GM19438 (cell line): ENCODE measurements around the gene CHRNG.
"Not testable (repeated sequence)": the region's sequence is repeated elsewhere in the genome, so short reads cannot be mapped to it uniquely, and the experiment has no call there.

ENCODE experiments used
- ATAC-seq: cut with Tn5 transposase; IDR thresholded peaks from one replicate; pipeline ENCODE4 v1.9.1; 2021; ENCODE audit warnings: low read depth; ENCODE audit not compliant: unreplicated experiment

CHRNG gene

DNA sequence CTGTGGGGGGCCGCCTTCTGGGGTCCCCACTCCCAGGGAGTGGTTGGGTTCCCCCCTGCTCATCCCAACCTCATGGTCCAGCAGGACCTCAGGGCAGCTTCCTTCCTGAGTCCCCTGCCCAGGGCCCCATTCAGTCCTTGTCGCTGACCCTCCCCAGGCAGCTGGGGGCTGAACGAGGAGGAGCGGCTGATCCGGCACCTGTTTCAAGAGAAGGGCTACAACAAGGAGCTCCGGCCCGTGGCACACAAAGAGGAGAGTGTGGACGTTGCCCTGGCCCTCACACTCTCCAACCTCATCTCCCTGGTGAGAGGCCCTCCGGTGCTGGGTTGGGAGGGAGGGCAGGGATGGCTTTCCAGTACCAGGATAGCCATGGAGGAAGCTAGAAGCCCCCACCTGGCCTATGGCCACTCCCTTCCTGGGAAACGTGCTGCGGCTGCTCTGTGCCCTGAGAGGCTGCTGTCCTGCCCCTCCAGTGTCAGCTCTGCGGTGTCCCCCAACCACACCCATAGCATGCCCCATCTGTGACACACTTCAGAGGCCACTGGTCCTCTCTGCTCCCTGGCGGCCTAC lies 13.0 kb upstream of the CHRNG start:
- no peak for ATAC-seq

DNA sequence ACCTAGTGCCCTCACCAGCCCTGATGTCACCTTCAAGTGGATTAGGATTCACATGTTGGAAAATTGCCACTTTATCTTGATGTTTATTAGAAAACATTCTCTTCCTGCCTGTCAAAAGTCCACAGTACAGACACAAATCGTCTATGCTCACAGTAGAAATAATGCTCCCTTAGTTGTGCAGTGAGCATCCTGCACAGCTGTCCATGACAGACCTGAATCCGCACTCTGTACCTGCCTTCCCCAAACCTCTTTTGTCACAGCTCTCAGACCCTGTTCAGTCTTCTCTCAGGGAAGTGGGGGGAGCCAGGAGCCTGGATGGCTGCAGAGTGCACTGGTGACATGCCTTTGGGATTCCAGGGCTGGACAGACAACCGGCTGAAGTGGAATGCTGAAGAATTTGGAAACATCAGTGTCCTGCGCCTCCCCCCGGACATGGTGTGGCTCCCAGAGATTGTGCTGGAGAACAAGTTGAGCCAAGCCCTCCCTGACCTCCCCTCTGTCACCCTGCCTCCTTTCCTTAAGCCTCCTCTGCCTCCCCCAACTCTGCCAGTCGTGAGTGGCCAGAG lies 11.5 kb upstream of the CHRNG start:
- ATAC-seq: no peak

DNA sequence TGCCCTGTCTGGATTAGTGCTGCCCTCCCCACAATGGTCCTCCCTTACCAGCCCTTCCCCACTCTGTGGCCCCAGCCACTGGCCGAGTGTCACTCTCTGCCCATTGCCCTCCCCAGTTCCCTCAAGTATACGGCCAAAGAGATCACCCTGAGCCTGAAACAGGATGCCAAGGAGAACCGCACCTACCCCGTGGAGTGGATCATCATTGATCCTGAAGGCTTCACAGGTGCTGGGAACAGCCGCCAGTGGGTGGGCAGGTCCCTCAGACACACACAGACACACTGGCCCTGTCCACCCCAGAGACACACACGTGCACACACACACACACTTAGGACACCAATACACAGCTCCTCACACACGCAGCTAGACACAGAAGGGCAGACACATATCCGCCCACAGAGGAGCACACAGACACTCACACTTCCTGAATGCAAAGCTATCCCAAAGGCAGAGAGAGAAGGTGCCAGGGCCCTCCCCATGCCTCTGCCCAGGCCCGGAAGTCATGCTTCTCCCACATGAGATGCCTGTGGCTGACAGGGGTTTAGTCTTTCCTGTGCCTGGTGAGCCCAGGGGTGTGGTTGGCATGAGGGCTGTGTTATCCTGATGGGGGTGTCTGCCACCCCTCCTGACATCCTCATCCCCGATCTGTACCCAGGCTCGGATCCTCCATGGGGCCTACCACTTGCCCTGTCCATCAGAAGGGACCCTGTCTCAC lies 10.6 kb upstream of the CHRNG start:
- no peak for ATAC-seq

DNA sequence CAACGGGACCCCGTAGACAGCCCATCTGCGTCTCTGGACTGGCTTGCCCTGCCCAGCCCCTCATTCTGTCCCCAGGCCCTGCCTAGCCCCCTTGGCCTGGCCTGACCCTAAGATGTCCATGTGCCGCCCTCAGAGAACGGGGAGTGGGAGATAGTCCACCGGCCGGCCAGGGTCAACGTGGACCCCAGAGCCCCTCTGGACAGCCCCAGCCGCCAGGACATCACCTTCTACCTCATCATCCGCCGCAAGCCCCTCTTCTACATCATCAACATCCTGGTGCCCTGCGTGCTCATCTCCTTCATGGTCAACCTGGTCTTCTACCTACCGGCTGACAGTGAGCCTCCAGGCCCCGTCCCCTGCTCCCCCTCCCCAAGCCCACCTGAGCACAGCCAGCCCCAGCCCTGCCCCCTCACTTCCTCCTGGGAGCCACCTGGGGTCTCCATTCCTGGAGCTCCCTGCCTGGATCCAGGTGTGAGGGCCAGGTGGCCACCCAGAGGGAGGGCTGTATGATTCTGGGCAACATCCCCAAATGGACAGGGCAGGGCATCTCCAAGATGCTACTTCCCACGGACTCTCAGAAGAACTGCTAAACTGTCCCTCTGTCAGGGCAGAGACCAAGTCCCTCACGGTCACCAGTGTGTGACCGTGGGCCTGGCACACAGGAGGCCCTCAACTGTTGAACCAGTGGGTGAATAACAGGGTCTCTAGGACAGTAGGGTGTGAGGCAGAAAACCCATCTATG lies 9.5 kb upstream of the CHRNG start:
- no peak for ATAC-seq

DNA sequence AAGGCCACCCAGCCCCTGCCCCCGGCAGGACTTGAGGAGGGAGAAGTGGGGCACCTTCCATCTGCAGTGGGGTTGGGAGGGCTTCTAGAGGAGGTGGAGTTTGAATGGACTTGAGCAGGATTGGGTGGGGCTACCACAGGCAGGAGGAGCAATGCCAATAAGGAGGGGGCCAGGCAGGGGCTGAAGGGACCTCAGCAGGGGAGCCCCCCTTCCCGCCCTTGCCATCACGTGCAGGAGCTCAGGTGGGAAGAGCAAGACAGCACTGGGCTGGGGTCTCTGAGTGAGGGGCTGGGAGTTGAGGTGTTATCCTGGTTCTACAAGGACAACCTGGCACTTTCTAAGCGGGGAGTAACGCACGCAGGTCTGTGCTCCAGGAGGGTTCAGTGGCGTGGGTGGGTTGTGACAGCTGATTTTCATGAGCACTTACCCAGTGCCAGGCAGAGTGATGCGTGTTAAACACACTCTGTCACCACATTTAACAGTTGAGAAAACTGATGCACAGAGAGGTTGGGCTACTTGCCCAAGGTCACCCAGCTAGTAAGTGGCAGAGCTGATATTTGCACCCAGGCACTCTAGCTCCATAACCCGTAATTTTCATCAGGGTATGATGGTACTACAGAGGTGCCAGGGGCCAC lies 8.7 kb upstream of the CHRNG start:
- ATAC-seq: no peak

DNA sequence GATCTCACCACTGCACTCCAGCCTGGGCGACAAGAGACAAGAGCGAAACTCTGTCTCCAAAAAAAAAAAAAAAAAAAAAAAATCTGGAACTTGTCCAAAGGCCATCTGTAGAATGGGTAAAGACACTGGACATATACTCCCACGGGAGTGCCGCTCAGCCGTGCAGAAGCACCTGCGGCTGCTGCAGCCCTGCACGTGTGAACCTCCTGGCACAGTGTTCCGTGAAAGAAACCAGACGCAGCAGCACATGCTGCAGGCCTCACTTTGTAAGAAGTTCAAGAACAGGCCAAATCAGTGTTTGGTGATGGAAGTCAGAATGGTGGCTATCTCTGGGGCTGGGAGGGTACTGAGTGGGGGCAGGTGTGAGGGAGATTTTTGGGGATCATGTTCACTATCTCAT lies 7.1 kb upstream of the CHRNG start:
- no peak for ATAC-seq

DNA sequence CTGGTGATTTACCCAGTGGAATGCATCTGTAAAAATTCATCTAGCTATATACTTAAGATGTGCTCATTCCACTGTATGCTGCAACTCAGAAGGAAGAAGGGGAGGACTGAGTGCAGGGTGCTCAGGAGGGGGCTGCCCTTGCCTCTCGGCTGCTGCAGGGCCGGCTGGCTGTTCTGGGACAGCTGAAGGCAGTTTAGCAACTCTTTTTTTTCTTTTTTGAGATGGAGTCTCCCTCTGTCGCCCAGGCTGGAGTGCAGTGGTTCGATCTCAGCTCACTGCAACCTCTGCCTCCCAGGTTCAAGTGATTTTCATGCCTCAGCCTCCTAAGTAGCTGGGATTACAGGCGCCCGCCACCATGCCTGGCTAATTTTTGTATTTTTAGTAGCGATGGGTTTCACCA lies 6.7 kb upstream of the CHRNG start:
- ATAC-seq: not testable (repeated sequence)

DNA sequence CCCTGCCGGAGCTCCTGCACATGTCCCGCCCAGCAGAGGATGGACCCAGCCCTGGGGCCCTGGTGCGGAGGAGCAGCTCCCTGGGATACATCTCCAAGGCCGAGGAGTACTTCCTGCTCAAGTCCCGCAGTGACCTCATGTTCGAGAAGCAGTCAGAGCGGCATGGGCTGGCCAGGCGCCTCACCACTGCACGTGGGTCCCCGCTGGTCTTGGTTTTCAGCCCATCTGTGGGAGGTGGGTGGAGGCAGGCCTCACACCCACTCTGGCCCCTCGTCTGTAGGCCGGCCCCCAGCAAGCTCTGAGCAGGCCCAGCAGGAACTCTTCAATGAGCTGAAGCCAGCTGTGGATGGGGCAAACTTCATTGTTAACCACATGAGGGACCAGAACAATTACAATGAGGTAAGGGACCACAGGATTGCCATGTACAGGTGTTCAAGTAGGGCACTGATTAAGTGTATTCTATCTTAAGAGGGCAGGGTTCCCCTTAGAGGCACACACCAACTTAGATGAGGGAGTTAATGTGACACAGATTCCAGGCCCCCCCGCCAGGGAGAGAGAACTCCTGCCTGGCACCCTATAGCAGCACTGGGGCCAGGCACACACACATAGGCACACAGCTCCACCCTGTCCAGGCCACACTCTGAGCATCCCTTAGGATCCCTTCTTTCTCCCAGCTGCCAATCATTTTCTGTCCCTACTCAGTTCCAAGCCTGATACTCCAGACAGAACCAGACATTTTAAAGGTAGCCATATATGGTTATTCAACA lies 5.4 kb upstream of the CHRNG start:
- ATAC-seq: no peak

DNA sequence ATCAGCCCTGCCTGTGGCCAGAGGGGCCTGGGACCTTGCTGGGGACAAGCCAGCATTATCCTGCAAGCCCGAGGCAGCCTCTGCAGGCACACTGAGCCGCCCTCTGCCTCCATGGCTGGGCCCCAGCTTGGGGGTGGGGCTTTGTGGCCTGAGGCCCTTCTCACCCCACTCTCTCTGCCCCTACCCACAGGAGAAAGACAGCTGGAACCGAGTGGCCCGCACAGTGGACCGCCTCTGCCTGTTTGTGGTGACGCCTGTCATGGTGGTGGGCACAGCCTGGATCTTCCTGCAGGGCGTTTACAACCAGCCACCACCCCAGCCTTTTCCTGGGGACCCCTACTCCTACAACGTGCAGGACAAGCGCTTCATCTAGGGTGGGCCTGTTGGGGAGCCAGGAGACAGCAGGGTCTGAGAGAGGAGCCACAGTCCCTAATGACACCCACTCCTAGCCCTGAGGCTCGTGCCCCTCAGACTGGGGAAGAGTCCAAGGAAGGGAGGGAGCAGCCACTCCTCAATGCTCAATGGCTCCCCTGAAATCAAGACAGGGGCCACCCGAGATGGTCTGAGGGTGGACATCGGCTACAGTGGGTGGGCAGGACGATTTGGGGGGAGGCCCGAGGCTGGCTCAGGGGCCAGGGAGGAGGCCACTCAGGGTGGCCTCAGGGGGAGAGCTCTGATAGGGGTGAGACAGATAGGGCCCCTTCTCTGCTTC lies 4.4 kb upstream of the CHRNG start:
- ATAC-seq: no peak

DNA sequence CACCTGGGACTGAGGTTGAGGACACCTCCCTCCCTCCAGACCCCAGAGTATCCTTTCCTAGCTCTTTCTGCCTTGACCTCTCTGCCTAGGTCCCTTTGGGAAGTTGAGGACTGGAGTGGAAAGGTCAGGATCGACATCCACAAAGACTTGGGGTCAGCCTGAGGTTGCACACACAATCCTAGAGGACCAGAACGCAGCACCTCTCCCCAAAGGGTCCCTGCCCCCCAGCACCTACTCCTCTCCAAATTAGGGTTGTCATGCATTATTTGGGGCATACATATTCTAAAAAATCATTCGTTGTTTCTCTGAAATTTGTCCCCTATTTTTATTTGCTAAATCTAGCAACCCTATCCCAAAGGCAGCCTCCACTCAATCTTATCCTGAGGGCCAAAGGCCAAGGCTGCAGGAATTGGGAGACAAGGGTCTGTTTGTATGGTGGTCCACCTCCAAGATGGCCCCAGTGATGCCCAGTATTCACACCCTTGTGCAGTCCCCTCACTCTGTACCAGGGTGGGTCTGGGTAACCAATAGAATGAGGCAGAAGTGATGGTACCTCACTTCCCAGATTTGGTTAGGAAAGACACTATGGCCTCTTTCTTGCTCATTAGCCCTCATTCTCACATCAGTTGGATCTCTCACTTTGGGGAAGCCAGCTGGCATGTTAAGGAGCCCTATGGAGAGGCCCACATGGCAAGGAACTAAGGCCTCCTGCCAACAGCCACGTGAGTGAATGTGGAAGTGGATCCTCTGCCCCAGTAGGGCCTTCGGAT lies 3.5 kb upstream of the CHRNG start:
- no peak for ATAC-seq

DNA sequence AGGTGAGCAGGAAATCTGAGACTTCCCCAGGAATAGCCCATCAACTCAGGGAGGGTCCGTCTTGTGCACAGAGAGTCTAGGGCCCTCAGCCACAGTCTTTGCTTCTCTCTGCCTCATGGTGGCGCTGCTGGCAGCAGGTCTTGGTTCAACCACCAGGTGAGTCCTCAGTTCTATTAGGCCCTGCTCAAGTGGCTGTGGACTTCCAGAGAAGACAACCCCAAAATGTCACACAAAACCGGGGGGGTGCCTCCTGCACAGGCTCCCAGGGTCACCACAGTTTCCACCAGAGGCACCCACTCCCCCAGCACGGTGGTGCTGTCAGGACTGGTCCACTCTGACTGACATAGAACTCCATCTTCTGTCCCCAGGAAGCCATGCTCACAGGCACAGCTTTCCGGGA lies 2.4 kb upstream of the CHRNG start:
- ATAC-seq: no peak

DNA sequence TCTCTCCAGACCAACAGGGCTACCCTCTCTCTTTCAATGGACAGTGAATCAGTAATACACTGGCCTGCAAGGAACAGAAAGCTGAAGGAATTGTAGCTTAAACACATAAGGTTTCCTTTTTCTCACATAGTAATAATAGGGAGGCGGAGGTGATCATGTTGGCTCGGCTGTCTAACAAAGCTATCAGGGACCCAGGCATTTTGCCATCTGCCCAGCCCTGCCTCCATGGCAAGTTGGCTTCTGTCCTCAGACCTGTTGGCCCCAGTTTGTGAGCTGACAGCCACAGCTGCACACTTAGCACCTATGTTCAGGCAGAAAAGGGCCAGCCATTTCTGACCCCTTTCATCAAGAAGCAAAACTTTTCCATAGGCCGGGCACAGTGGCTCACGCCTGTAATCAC lies 2.0 kb upstream of the CHRNG start:
- ATAC-seq: no peak

DNA sequence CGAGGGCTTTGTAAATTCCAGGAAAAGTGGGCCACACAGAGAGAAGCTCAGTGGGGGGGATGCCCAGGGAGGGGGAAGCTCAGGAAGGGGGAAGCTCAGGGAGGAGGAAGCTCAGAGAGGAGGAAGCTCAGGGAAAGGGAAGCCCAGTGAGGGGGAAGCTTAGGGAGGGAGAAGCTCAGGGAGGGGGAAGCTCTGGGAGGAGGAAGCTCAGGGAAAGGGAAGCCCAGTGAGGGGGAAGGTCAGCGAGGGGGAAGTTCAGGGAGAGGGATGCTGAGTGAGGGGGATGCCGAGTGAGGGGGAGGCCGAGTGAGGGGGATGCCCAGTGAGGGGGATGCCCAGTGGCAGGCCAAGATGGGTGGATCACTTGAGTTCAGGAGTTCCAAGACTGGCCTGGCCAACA lies 821 bp upstream of the CHRNG start:
- ATAC-seq: no peak

DNA sequence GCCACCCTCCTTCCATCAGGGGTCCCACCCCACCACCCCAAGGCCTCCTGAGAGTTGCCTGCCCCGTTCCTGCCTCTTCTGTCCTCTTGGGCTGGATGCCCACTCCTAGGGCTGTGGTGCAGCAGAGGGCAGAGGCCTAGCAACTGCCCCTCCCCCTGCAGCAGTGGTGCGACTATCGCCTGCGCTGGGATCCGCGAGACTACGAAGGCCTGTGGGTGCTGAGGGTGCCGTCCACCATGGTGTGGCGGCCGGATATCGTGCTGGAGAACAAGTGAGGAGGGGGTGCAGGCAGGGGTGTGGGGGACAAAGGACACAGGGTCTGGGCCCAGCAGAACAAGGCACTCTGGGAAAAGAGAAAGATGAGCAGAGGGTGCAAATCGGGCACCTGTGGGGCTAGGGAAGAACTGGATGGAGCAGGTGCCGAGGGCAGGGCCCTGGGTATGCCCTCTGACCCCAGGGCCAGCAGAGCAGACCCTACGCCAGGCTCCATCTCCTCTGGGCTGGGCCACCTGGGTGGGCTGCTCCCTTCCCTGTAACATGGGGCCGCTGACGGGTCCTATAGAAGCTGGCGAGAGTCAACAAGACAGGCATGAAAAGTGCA lies 1.0 kb downstream of the CHRNG start:
- ATAC-seq: no peak

DNA sequence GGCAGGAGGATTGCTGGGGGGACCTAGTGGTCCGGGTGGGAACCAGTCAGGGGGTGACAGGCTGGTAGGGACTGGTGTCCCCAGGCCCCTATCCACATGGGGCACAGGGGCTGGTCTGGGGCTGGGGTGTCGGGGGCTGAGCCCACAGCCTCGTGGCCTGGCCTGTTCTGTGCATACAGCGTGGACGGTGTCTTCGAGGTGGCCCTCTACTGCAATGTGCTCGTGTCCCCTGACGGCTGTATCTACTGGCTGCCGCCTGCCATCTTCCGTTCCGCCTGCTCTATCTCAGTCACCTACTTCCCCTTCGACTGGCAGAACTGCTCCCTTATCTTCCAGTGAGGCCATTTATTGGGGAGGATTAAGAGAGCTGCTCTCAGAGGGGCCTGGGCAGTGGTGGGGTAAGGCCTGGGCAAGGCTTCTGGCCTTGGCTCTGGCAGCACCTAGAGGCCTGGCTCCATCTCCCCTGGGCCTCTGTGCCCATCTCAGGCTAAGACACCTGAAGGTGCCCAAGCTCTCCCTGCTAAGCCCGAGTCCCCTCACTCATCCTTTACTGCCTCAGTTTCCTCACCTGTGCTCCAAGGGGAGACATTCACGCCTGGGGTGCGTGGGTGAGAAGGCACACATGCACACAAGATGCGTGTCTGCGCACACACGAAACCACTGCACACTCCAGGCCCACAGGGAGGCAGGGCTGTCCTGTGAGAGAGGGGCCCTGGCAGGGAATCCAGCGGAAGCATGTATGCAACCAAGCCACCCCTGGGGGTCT lies 1.9 kb downstream of the CHRNG start:
- ATAC-seq: no peak

DNA sequence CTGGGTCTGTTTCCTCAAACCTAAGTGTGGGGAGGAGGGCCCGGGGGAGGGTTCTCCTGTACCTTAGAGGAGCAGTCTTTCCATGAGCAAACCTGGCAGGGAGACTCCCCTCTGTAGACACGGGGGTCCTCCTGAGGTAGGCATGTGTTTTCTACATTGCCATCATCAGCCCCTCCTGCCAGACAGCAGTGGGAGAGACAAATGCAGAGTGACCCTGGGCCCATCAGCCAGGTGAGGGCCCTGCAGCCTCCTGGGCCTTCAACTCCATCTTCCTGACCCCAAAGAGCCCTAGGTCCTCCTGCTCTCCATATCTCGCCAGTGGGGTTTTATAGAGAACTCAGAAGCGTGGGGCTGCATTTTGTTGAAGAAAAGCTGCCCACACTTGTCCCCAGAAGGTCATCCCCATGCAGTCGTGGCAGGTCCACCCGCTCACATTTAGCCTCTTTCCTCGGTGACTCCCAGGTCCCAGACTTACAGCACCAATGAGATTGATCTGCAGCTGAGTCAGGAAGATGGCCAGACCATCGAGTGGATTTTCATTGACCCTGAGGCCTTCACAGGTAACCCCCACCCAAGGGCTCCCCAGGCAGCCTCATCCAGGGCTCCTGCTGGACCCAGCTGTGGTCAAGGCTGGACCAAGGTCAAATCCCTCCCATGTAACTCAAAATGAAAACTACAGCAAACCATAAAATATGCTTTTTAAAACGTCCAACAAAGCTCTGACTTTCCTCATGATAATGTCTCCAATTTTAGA lies 2.6 kb downstream of the CHRNG start:
- ATAC-seq: no peak

DNA sequence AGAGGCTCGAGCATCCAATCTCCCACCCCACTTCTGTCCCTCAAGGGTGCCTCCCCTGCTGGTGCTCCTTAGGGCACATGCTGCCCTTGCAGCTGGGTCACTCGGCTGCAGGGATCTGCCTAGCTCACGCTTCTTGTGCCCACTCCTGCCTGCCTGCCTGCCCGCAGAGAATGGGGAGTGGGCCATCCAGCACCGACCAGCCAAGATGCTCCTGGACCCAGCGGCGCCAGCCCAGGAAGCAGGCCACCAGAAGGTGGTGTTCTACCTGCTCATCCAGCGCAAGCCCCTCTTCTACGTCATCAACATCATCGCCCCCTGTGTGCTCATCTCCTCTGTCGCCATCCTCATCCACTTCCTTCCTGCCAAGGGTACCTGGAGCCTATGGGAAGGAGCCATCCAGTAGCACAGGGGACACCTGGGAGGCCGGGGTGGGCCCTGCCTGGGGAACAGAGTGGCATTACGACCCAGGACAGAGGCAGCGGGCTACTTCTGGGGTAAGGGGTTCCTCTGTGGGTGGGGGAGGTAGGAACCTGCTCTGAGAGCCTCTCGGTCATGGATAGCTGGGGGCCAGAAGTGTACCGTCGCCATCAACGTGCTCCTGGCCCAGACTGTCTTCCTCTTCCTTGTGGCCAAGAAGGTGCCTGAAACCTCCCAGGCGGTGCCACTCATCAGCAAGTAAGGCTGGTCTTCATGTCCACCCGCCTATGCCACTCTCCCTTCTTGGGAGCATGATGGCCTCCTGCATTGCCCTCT lies 3.4 kb downstream of the CHRNG start:
- no peak for ATAC-seq
